HUES6 (cell line): ENCODE data around the gene PCDHA9.
"Not testable (repeated sequence)": the region's sequence is repeated elsewhere in the genome, so short reads cannot be mapped to it uniquely, and the experiment has no call there.

ENCODE experiments used
- H3K27ac ChIP-seq: 2 replicates; pipeline ENCODE4 v1.7.0; 2013; ENCODE audit warnings: low read depth, mild to moderate bottlenecking, low read length, inconsistent platforms
- H3K27me3 ChIP-seq: 2 replicates; pipeline ENCODE4 v1.6.1; 2013; ENCODE audit warnings: low read length; ENCODE audit not compliant: control insufficient read depth, insufficient read depth
- H3K36me3 ChIP-seq: 2 replicates; pipeline ENCODE4 v1.6.1; 2013; ENCODE audit warnings: low read length; ENCODE audit not compliant: control insufficient read depth, insufficient read depth
- H3K4me1 ChIP-seq: 2 replicates; pipeline ENCODE4 v1.6.1; 2013; ENCODE audit warnings: low read length; ENCODE audit not compliant: control insufficient read depth, insufficient read depth
- H3K4me3 ChIP-seq: 2 replicates; pipeline ENCODE4 v1.5.1; 2013; ENCODE audit warnings: low read depth, low read length
- H3K9ac ChIP-seq: one replicate; pipeline ENCODE4 v1.6.1; 2013; ENCODE audit warnings: mild to moderate bottlenecking, low read length
- H3K9me3 ChIP-seq: 2 replicates; pipeline ENCODE4 v1.6.1; 2013; ENCODE audit warnings: low read depth, low read length; ENCODE audit not compliant: control insufficient read depth, insufficient read depth

The PCDHA9 gene, protein sequence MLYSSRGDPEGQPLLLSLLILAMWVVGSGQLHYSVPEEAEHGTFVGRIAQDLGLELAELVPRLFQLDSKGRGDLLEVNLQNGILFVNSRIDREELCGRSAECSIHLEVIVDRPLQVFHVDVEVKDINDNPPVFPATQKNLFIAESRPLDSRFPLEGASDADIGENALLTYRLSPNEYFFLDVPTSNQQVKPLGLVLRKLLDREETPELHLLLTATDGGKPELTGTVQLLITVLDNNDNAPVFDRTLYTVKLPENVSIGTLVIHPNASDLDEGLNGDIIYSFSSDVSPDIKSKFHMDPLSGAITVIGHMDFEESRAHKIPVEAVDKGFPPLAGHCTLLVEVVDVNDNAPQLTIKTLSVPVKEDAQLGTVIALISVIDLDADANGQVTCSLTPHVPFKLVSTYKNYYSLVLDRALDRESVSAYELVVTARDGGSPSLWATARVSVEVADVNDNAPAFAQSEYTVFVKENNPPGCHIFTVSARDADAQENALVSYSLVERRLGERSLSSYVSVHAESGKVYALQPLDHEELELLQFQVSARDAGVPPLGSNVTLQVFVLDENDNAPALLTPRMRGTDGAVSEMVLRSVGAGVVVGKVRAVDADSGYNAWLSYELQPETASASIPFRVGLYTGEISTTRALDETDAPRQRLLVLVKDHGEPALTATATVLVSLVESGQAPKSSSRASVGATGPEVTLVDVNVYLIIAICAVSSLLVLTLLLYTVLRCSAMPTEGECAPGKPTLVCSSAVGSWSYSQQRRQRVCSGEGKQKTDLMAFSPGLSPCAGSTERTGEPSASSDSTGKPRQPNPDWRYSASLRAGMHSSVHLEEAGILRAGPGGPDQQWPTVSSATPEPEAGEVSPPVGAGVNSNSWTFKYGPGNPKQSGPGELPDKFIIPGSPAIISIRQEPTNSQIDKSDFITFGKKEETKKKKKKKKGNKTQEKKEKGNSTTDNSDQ

DNA sequence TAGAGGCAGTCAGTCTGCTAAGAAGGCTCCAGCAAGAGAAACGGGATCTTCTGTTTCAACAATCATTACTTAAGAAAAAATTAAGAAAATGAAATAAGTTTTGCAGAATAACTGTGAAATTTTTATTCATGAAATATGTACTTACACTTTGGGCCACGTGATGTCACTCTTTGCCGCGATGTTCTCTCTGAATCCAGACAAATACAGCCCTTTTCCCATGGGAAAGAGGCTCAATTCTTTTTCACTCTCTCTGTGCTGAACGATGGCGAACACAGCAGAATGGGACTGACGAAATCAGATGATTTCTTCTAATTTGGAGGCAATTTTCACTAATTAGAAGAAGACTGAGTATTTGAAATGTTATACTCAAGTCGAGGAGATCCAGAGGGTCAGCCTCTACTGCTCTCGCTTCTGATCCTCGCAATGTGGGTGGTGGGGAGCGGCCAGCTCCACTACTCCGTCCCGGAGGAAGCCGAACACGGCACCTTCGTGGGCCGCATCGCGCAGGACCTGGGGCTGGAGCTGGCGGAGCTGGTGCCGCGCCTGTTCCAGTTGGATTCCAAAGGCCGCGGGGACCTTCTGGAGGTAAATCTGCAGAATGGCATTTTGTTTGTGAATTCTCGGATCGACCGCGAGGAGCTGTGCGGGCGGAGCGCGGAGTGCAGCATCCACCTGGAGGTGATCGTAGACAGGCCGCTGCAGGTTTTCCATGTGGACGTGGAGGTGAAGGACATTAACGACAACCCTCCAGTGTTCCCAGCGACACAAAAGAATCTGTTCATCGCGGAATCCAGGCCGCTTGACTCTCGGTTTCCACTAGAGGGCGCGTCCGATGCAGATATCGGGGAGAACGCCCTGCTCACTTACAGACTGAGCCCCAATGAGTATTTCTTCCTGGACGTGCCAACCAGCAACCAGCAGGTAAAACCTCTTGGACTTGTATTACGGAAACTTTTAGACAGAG lies at the start of gene PCDHA9:
PCDHA9 (plus strand) TSS at position 244 of the 964 bp plus-strand sequence; CDS start at position 358, 114 bp downstream.
- not testable (repeated sequence) for H3K4me1 ChIP-seq, H3K27ac ChIP-seq, H3K9ac ChIP-seq, H3K27me3 ChIP-seq, H3K36me3 ChIP-seq, H3K9me3 ChIP-seq
- peak within 1 kb of the TSS; percentile 48; the same call in 1 of the 2 replicates for H3K4me3 ChIP-seq

DNA sequence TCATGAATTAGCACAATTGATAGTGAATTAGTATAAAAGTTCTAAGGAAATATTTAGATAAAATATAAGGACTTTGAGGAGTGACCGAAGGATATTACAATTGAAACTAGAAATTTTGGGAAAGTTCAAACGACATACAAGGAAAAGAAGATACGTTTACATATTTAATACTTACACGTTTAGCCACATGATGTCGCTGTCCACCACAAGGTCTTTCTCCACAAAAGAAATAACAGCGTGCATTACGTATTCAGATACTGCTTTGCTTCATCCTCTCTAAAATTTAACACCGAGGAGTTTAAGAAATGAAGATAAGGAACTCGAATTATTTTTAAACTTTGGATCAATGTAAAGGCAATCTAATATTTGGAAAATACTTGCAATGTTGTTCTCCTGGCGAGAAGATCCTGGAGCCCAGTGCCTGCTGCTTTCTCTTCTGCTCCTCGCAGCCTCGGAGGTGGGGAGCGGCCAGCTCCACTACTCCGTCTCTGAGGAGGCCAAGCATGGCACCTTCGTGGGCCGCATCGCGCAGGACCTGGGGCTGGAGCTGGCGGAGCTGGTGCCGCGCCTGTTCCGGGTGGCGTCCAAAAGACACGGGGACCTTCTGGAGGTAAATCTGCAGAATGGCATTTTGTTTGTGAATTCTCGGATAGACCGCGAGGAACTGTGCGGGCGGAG lies 47.2 kb upstream of the PCDHA9 start, which contains the start of gene PCDHA3:
PCDHA3 (plus strand) TSS at position 242 of the 678 bp plus-strand sequence.
- peak within 1 kb of the TSS; percentile 27; the same call in 1 of the 2 replicates for H3K4me3 ChIP-seq
- no peaks in the 10 kb centered on the region for H3K4me1 ChIP-seq
- no peaks in the 10 kb centered on the region for H3K27me3 ChIP-seq

DNA sequence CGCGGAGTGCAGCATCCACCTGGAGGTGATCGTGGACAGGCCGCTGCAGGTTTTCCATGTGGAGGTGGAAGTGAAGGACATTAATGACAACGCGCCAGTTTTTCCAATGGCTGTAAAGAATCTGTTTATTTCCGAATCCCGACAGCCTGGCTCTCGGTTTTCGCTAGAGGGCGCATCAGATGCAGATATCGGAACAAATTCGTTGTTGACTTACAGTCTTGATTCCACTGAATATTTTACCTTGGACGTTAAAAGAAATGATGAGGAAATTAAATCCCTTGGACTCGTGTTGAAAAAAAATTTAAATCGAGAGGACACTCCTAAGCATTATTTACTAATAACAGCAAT lies 46.7 kb upstream of the PCDHA9 start:
- peaks cover 23% of the 10 kb centered on the region for H3K9me3 ChIP-seq
- no peaks in the 10 kb centered on the region for H3K27me3 ChIP-seq
- no peak overlapping the region for H3K27ac ChIP-seq
- peak overlapping the region; percentile 27; the same call in 1 of the 2 replicates for H3K4me3 ChIP-seq
- no peaks in the 10 kb centered on the region for H3K4me1 ChIP-seq
- H3K9ac ChIP-seq, result no peak overlapping the region
- peaks cover 6% of the 10 kb centered on the region; the same call in 1 of the 2 replicates for H3K36me3 ChIP-seq

More for the DNA sequence above, 47.2 kb upstream of the PCDHA9 start, which contains the start of gene PCDHA3:
- Histone ChIP-seq H3K36me3 (peaks cover 6% of the 10 kb centered on the region; the same call in 1 of the 2 replicates), H3K9me3 (peaks cover 27% of the 10 kb centered on the region), H3K27ac (no peak within 1 kb of the TSS), H3K9ac (no peak within 1 kb of the TSS)

DNA sequence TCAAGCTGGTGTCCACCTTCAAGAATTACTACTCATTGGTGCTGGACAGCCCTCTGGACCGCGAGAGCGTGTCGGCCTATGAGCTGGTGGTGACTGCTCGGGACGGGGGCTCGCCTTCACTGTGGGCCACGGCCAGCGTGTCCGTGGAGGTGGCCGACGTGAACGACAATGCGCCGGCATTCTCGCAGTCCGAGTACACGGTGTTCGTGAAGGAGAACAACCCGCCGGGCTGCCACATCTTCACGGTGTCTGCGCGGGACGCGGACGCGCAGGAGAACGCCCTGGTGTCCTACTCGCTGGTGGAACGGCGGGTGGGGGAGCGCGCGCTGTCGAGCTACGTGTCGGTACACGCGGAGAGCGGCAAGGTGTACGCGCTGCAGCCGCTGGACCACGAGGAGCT lies 45.8 kb upstream of the PCDHA9 start:
- H3K4me3 ChIP-seq, H3K4me1 ChIP-seq, H3K9ac ChIP-seq, H3K27ac ChIP-seq, H3K27me3 ChIP-seq, H3K36me3 ChIP-seq: not testable (repeated sequence)
- H3K9me3 ChIP-seq, result peaks cover 18% of the 10 kb centered on the region

DNA sequence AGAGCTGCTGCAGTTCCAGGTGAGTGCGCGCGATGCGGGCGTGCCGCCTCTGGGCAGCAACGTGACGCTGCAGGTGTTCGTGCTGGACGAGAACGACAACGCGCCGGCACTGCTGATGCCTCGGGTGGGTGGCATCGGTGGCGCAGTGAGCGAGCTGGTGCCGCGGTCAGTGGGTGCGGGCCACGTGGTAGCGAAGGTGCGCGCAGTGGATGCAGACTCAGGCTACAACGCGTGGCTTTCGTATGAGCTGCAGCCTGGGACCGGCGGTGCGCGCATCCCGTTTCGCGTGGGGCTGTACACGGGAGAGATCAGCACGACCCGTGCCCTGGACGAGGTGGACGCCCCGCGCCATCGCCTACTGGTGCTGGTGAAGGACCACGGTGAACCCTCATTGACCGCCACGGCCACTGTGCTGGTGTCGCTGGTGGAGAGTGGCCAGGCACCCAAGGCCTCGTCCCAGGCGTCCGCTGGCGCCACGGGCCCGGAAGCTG lies 45.4 kb upstream of the PCDHA9 start:
- H3K36me3 ChIP-seq, result peaks cover 3% of the 10 kb centered on the region; the same call in 1 of the 2 replicates
- H3K9ac ChIP-seq, result no peak overlapping the region
- no peaks in the 10 kb centered on the region for H3K27me3 ChIP-seq
- no peak overlapping the region for H3K27ac ChIP-seq
- no peak overlapping the region for H3K4me3 ChIP-seq
- H3K9me3 ChIP-seq, result peaks cover 18% of the 10 kb centered on the region
- no peaks in the 10 kb centered on the region for H3K4me1 ChIP-seq

DNA sequence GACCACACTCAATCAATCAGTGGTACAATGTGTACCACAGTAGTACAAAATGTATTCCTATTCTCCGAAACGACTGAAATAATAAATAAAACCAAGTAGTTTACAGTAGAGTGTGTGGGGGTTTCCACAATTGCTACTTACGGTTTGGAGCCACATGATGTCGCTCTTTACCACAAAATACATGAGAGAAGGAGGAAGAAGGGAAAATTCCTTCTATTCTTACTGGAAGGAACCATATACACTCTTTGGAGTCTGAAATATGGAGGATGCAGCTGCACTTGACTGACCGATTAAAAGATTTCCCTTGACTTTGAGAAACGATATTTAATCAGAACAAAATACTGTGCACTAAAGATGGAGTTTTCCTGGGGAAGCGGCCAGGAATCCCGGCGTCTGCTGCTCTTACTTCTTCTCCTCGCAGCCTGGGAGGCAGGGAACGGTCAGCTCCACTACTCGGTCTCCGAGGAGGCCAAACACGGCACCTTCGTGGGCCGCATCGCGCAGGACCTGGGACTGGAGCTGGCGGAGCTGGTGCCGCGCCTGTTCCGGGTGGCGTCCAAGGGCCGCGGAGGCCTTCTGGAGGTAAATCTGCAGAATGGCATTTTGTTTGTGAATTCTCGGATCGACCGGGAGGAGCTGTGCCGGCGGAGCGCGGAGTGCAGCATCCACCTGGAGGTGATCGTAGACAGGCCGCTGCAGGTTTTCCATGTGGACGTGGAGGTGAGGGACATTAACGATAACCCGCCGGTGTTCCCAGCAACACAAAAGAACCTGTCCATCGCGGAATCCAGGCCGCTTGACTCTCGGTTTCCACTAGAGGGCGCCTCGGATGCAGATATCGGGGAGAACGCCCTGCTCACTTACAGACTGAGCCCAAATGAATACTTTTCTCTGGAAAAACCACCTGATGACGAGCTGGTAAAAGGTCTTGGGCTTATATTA lies 41.1 kb upstream of the PCDHA9 start, which contains the start of gene PCDHA4:
PCDHA4 (plus strand) TSS at position 235 of the 942 bp plus-strand sequence.
- no peak within 1 kb of the TSS for H3K27ac ChIP-seq
- H3K4me3 ChIP-seq, result peak within 1 kb of the TSS; percentile 76
- peak within 1 kb of the TSS; percentile 72 for H3K9ac ChIP-seq

DNA sequence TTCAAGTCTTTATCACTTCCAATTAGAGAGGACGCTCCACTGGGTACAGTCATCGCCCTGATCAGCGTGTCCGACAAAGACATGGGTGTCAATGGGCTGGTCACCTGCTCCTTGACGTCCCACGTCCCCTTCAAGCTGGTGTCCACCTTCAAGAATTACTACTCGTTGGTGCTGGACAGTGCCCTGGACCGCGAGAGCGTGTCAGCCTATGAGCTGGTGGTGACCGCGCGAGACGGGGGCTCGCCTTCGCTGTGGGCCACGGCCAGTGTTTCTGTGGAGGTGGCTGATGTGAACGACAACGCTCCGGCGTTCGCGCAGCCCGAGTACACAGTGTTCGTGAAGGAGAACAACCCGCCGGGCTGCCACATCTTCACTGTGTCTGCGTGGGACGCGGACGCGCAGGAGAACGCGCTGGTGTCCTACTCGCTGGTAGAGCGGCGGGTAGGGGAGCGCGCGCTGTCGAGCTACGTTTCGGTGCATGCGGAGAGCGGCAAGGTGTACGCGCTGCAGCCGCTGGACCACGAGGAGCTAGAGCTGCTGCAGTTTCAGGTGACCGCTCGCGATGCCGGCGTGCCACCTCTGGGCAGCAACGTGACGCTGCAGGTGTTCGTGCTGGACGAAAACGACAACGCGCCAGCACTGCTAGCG lies 39.8 kb upstream of the PCDHA9 start:
- not testable (repeated sequence) for H3K9ac ChIP-seq, H3K9me3 ChIP-seq, H3K4me1 ChIP-seq, H3K27me3 ChIP-seq, H3K4me3 ChIP-seq, H3K27ac ChIP-seq, H3K36me3 ChIP-seq

More for the DNA sequence above, 41.1 kb upstream of the PCDHA9 start, which contains the start of gene PCDHA4:
- no peaks in the 10 kb centered on the region for H3K4me1 ChIP-seq
- H3K9me3 ChIP-seq, result peaks cover 16% of the 10 kb centered on the region; the same call in 1 of the 2 replicates
- H3K36me3 ChIP-seq, result peaks cover 1% of the 10 kb centered on the region; the same call in 1 of the 2 replicates
- no peaks in the 10 kb centered on the region for H3K27me3 ChIP-seq

DNA sequence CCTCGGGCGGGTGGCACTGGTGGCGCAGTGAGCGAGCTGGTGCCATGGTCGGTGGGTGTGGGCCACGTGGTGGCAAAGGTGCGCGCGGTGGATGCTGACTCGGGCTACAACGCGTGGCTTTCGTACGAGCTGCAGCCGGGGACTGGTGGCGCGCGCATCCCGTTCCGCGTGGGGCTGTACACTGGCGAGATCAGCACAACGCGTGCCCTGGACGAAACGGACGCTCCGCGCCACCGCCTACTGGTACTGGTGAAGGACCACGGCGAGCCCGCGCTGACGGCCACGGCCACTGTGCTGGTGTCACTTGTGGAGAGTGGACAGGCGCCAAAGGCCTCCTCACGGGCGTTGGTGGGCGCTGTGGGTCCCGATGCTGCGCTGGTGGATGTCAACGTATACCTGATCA lies 39.3 kb upstream of the PCDHA9 start:
- no peak overlapping the region for H3K9ac ChIP-seq
- H3K9me3 ChIP-seq, result 0 out of 2 replicates have a peak, but pooled peaks cover 2% of the 10 kb centered on the region
- no peaks in the 10 kb centered on the region for H3K36me3 ChIP-seq
- no peak overlapping the region for H3K27ac ChIP-seq
- H3K4me1 ChIP-seq, result no peaks in the 10 kb centered on the region
- H3K4me3 ChIP-seq, result no peak overlapping the region
- no peaks in the 10 kb centered on the region for H3K27me3 ChIP-seq
